Left ventricle myocardium inferior (tissue), 1 donor: ENCODE data around the gene HS6ST1. TPM values are rescaled to one million over a fixed set of nuclear protein-coding genes. Genes with fewer than 3 reads are reported as not detected.

ENCODE experiments used
- DNase-seq: peaks from one replicate; pipeline ENCODE4 v3.0.0-alpha.2; 2020
- H3K27ac ChIP-seq: fragments of 200-600 bp; replicated peaks from 2 replicates; pipeline ENCODE4 v1.8.0; 2021
- H3K27me3 ChIP-seq: fragments of 200-600 bp; 2 replicates; pipeline ENCODE4 v1.8.0; 2021; ENCODE audit warnings: low read depth
- H3K36me3 ChIP-seq: fragments of 200-600 bp; 2 replicates; pipeline ENCODE4 v1.8.0; 2021
- H3K4me1 ChIP-seq: fragments of 200-600 bp; 2 replicates; pipeline ENCODE4 v1.8.0; 2021
- H3K4me3 ChIP-seq: fragments of 200-600 bp; 2 replicates; pipeline ENCODE4 v1.8.0; 2021; ENCODE audit warnings: mild to moderate bottlenecking, moderate library complexity
- H3K9me3 ChIP-seq: fragments of 200-600 bp; replicated peaks from 2 replicates; pipeline ENCODE4 v1.8.0; 2021
- intact Hi-C: fragments of 100-400 bp; cut with micrococcal nuclease; formaldehyde crosslinking; loops from one replicate; pipeline ENCODE4 v1.11.0; 2022
- total RNA-seq: library from RNA; stranded (reverse); fragmentation: NEBNext Ultra II Directional; extraction: Animal tissue kit (Norgen Biotek cat#: 25700); gene quantifications from one replicate; pipeline ENCODE4 v1.2.1, GENCODE V29; 2021
- TF ChIP-seq, protein P1 (sequence below): fragments of 200-600 bp; IDR thresholded peaks from 2 replicates; pipeline ENCODE4 v1.8.0; 2021; ENCODE audit warnings: antibody characterized with exemption, mild to moderate bottlenecking, borderline replicate concordance
- donor health status: DM: no; HTN: yes; CAD: no; lungs with severe emphysema.

The HS6ST1 gene
- total RNA-seq, 1 donor from 2014 or later, result 26.7 TPM

DNA sequence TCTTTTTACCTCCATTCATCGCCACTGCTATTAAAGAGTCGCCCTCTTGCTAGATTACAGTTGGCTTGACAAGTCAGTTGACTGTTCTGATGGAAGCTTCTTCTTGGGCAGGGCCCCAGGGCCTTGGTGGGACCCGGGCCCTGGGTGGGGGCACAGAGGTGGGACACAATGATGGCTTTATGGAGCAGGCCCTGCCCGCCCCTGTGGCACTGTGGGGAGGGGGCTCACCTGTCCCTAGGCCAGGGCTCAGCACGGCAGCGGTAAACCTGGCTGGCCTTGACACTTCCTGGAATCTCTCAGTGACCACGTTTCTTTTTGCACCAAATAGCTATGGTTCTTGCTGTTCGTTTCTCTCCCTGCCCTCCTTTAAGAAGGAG lies 4.9 kb upstream of the HS6ST1 start:
- Histone ChIP-seq H3K9me3 (no peaks in the 10 kb centered on the region), H3K36me3 (no peaks in the 10 kb centered on the region), H3K27ac (no peak overlapping the region), H3K4me1 (peaks cover 41% of the 10 kb centered on the region), H3K4me3 (no peak overlapping the region), H3K27me3 (no peaks in the 10 kb centered on the region)
- no peak for DNase-seq
- TF ChIP-seq, protein P1, sequence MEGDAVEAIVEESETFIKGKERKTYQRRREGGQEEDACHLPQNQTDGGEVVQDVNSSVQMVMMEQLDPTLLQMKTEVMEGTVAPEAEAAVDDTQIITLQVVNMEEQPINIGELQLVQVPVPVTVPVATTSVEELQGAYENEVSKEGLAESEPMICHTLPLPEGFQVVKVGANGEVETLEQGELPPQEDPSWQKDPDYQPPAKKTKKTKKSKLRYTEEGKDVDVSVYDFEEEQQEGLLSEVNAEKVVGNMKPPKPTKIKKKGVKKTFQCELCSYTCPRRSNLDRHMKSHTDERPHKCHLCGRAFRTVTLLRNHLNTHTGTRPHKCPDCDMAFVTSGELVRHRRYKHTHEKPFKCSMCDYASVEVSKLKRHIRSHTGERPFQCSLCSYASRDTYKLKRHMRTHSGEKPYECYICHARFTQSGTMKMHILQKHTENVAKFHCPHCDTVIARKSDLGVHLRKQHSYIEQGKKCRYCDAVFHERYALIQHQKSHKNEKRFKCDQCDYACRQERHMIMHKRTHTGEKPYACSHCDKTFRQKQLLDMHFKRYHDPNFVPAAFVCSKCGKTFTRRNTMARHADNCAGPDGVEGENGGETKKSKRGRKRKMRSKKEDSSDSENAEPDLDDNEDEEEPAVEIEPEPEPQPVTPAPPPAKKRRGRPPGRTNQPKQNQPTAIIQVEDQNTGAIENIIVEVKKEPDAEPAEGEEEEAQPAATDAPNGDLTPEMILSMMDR, result no peak
- intact Hi-C loops, result no loop called here

DNA sequence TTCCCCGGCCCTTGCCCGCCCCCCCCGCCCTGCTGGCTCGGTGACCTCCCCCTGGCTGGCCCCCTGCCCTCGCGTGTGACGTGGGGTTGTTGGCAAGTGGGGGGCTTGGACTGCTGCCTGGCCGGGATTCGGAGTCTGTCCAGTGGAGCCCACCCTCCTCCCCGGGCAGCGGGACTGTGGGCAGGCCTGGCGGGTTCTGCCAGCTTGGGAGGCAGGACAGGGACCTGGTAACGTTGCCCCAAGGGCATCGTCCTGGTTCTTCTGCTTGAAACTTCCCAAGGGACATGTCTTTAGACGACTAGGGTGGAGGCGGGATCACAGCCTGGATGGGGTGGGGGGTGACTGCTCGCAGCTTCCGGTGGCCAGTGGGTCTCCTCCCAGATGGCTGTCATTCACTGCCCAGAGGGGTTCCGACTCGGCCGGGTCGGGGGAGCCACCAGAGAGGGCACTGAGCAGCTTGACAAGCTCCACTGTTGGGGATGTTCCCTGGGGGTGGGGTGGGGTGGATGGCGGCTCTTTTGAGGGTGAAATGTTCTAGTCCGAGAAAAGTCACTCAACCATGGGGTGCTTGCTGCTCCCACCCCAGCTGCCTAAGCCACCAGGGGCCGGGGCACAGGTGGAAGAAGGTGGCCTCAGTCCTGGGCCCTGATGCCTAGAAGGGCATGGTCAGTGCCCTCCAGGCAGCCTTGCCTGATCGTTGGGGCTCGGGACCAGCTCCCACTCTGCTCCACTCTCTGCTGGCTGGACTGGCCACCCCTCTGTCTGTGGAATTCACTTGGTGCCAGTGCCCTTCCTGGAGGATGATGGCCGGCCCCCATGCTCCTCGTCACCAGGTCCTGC lies 4.3 kb upstream of the HS6ST1 start:
- H3K4me1 ChIP-seq, result peaks cover 41% of the 10 kb centered on the region
- no peaks in the 10 kb centered on the region for H3K36me3 ChIP-seq
- DNase-seq, result no peak
- TF ChIP-seq, protein P1, result no peak
- peak overlapping the region; percentile 73 for H3K4me3 ChIP-seq
- no peaks in the 10 kb centered on the region for H3K27me3 ChIP-seq
- H3K9me3 ChIP-seq, result no peaks in the 10 kb centered on the region
- intact Hi-C loops, result no loop called here
- peak overlapping the region; percentile 85 for H3K27ac ChIP-seq

DNA sequence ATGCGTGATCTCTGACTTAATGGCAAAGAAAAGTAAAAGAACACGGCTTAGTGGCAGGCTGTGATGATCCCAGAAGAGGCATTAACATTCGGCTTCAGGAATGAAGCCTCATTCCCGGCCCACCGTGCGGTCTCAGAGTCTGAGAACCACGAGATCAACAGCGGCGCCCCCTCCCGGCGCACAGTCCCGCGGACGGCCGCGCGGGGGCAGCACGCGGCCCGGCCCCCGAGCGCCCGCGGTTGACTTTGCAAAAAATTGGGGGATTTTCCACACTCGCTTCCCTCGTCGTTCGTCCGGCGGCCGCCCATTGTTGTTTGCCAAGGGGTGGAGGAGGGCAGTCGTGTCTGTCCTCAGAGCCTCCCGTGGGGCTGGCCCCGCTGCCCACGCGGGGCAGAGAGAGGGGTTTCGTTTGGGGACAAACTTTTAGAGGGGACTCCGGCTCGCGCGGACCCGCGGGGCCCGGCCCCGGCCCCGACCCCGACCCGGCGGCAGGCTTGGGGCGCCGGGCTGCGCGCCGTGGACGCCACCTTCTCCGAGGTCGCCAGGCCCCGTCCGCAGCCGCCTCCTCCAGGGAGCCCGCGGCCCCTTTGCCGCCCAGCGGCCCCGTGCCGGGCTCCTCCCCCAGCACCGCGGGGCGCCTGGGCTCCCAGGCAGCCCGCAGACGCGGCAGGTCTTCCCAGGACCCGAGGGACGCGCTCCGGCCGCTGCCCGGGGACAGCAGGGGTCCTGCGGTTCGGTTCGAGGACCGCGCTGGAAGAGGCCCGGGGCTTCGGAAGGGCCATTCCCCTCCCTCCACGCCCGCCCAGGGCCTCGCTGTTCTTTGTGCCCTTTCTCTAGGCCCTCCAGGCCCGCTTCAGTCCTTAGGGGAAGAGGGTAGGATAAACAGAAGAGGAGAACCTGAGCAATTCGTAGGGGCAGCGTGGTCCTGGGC lies 3.4 kb upstream of the HS6ST1 start:
- H3K9me3 ChIP-seq, result no peaks in the 10 kb centered on the region
- no peaks in the 10 kb centered on the region for H3K36me3 ChIP-seq
- intact Hi-C loops, result no loop called here
- peak overlapping the region; percentile 73 for H3K4me3 ChIP-seq
- DNase-seq, result peak; percentile 88
- TF ChIP-seq, protein P1, result peak; percentile 99
- H3K4me1 ChIP-seq, result peaks cover 50% of the 10 kb centered on the region
- peak overlapping the region; percentile 85 for H3K27ac ChIP-seq
- no peaks in the 10 kb centered on the region for H3K27me3 ChIP-seq

GRCh38 chr2:128320906-128321771 lies 2.5 kb upstream of the HS6ST1 start:
- no peak for DNase-seq
- Histone ChIP-seq H3K4me1 (peaks cover 56% of the 10 kb centered on the region), H3K27ac (peak overlapping the region; percentile 85), H3K4me3 (peak overlapping the region; percentile 73), H3K27me3 (no peaks in the 10 kb centered on the region), H3K9me3 (no peaks in the 10 kb centered on the region), H3K36me3 (no peaks in the 10 kb centered on the region)
- TF ChIP-seq, protein P1, result no peak
- intact Hi-C loops, result no loop called here
